ENCODE measurements around the gene HS3ST6. TPM values are rescaled to one million over a fixed set of nuclear protein-coding genes. Genes with fewer than 3 reads are reported as not detected.

HS3ST6 gene
- total RNA-seq, 1 donor from 2014 or later: not detected

DNA sequence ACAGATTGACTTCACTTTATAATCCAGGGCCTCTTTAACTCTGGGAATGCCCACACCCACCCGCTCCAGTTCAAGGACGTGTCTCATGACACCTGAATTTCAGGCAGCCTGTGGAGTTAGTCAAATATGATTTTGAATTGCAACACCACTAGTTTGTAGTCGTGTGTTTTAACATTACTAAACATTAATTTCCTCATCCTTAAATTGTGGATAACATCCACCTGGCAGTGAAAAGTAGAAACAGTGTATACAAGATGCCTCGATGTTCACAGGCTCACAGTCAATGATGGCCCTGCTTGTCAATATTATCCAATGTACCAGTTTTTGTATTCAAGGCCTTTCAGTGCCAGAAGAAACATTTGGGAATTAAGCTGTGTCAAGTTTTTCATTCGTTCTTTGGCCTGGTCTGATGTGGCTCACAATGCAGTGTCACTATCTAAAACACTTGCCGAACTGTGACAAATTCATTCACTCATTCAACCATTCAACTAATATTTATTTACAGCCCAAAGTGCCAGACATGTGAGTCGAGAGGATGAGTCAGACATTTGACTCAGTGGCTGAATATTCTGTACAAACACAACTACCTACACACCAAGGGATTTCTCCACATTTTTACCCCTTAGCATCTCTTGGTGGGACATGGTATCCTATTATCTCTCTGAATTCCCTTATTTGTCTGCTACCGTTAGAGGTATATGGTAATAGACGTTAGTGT lies 47.7 kb downstream of the HS3ST6 start:
- DNase-seq (ENCODE audit: low read depth) (peak; percentile 95), FAIRE-seq (no peak)
- Histone ChIP-seq H3K4me3 (ENCODE audit: low read depth, low read length) (no peak overlapping the region), H3K27me3 (ENCODE audit: control insufficient read depth, insufficient read depth, low read length) (peaks cover 2% of the 10 kb centered on the region), H3K36me3 (ENCODE audit: control insufficient read depth, insufficient read depth, low read length) (no peaks in the 10 kb centered on the region)
- TF ChIP-seq, protein P1, sequence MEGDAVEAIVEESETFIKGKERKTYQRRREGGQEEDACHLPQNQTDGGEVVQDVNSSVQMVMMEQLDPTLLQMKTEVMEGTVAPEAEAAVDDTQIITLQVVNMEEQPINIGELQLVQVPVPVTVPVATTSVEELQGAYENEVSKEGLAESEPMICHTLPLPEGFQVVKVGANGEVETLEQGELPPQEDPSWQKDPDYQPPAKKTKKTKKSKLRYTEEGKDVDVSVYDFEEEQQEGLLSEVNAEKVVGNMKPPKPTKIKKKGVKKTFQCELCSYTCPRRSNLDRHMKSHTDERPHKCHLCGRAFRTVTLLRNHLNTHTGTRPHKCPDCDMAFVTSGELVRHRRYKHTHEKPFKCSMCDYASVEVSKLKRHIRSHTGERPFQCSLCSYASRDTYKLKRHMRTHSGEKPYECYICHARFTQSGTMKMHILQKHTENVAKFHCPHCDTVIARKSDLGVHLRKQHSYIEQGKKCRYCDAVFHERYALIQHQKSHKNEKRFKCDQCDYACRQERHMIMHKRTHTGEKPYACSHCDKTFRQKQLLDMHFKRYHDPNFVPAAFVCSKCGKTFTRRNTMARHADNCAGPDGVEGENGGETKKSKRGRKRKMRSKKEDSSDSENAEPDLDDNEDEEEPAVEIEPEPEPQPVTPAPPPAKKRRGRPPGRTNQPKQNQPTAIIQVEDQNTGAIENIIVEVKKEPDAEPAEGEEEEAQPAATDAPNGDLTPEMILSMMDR (IDR thresholded peaks at IDR 0.05; ENCODE audit: insufficient read depth, low read length, severe bottlenecking): no peak

DNA sequence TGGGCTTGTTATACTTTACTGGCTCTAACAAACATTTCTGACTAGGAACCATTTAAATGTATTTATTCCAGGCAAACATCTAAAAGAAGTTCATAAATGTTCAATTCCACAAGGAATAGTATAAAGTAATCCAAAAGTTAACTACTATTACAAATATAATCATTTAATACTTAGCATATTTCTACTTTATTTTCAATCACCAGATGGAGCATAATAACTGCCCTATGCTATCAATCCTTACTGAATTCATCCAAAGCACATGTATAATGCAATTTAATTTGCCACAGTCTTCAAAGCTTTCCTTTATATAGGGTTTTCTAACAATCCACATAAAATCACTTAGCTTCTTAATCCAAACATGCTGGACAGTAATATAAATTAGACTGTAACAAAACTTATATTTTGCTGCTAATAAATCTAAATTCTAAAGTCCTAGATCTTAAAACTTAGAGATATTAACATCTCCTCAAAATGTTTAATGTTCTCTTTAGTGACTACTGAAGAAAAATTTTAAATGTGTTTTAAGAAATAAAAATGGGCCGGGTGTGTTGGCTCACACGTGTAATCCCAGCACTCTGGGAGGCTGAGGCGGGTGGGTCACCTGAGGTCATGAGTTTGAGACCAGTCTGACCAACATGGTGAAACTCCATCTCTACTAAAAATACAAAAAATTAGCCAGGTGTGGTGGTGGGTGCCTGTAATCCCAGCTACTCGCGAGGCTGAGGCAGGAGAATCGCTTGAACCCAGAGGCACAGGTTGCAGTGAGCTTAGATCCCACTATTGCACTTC lies 52.1 kb downstream of the HS3ST6 start:
- TF ChIP-seq, protein P1 (IDR thresholded peaks at IDR 0.05; ENCODE audit: insufficient read depth, low read length, severe bottlenecking): no peak
- H3K4me3 ChIP-seq (ENCODE audit: low read depth, low read length): no peak overlapping the region
- no peaks in the 10 kb centered on the region for H3K27me3 ChIP-seq (ENCODE audit: control insufficient read depth, insufficient read depth, low read length)
- FAIRE-seq: no peak
- no peak for DNase-seq (ENCODE audit: low read depth)
- H3K36me3 ChIP-seq (ENCODE audit: control insufficient read depth, insufficient read depth, low read length): no peaks in the 10 kb centered on the region

DNA sequence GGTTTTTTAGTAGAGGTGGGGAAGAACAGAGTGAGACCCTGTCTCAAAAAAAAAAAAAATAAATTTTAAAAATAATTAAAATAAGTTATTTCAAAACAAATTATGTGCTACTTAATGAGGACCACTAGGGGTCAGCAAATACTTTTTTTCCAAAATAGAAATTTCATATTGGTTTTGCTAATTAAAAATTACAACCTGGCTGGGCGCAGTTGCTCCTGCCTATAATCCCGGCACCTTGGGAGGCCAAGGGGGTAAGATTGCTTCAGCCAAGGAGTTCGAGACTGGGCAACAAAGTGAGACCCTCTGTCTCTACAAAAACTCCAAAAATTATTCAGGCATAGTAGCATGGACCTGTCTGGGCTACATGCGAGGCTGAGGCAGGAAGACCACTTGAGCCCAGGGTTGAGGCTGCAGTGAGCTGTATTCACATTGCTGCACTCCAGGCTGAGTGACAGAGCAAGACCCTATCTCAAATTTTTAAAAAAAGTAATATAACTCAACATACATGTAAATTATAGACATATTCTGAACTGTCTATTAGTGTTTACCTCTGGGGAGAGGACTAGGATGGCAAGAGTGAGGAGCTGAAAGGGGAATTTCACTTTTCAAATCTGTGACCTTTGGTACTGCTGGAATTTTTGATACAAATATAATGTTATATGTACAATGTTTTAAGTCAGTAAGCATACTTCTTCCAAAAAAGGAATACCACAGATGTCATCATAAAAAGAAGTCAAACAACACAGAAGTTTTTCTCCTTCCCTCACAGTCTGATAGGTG lies 54.3 kb downstream of the HS3ST6 start:
- peak; percentile 36 for DNase-seq (ENCODE audit: low read depth)
- Histone ChIP-seq H3K4me3 (ENCODE audit: low read depth, low read length) (no peak overlapping the region), H3K27me3 (ENCODE audit: control insufficient read depth, insufficient read depth, low read length) (peaks cover 7% of the 10 kb centered on the region), H3K36me3 (ENCODE audit: control insufficient read depth, insufficient read depth, low read length) (no peaks in the 10 kb centered on the region)
- TF ChIP-seq, protein P1 (IDR thresholded peaks at IDR 0.05; ENCODE audit: insufficient read depth, low read length, severe bottlenecking): peak; percentile 22
- no peak for FAIRE-seq

DNA sequence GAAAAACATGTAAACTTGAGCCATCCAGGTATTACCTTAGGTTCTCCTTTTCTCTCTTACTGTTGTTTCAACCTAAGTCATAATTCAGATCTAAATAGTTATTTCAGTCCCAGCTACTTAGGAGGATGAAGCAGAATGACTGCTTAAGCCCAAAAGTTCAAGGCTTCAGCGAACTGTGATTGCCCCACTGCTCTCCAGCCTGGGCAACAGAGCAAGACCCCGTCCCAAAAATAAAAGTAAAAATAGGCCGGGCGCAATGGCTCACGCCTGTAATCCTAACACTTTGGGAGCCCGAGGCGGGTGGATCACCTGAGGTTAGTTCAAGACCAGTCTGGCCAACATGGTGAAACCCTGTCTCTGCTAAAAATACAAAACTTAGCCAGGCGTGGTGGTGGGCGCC lies 55.8 kb downstream of the HS3ST6 start:
- TF ChIP-seq, protein P1 (IDR thresholded peaks at IDR 0.05; ENCODE audit: insufficient read depth, low read length, severe bottlenecking): no peak
- peaks cover 14% of the 10 kb centered on the region for H3K27me3 ChIP-seq (ENCODE audit: control insufficient read depth, insufficient read depth, low read length)
- H3K4me3 ChIP-seq (ENCODE audit: low read depth, low read length): no peak overlapping the region
- H3K36me3 ChIP-seq (ENCODE audit: control insufficient read depth, insufficient read depth, low read length): no peaks in the 10 kb centered on the region
- no peak for DNase-seq (ENCODE audit: low read depth)
- no peak for FAIRE-seq

DNA sequence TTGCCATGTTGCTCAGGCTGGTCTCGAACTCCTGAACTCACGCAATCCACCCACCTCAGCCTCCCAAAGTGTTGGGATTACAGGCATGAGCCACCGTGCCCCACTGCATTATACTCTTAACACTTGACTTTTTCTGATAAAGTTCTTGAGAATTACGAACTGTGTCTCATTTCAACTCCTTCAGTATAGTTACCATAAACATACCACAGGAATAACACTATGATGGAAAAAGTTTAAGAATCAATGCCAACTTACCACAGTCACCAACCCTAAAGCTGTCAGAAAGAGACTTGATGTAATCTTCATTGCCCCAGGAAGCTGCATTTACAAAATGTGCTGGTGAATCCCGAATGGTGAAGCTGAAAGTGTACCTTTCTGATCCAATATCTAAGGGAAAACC lies 56.5 kb downstream of the HS3ST6 start:
- H3K4me3 ChIP-seq (ENCODE audit: low read depth, low read length): no peak overlapping the region
- no peaks in the 10 kb centered on the region for H3K36me3 ChIP-seq (ENCODE audit: control insufficient read depth, insufficient read depth, low read length)
- DNase-seq (ENCODE audit: low read depth) (no peak), FAIRE-seq (no peak)
- TF ChIP-seq, protein P1 (IDR thresholded peaks at IDR 0.05; ENCODE audit: insufficient read depth, low read length, severe bottlenecking): no peak
- peaks cover 17% of the 10 kb centered on the region for H3K27me3 ChIP-seq (ENCODE audit: control insufficient read depth, insufficient read depth, low read length)

Other genes starting within 250 kb of the HS3ST6 start
- gene JPT2, start 240.1 kb downstream of the HS3ST6 start, total RNA-seq: 55.0 and 59.2 TPM in 2 replicates
- 24.5 and 28.7 TPM in 2 replicates for gene MAPK8IP3, start 212.2 kb downstream of the HS3ST6 start, total RNA-seq
- 48.5 and 56.9 TPM in 2 replicates for gene NME3, start 146.9 kb downstream of the HS3ST6 start, total RNA-seq
- 5.8 and 6.1 TPM in 2 replicates for gene EME2, start 145.6 kb downstream of the HS3ST6 start, total RNA-seq
- gene MRPS34, start 145.3 kb downstream of the HS3ST6 start, total RNA-seq: 71.3 and 74.8 TPM in 2 replicates
- 35.5 and 48.2 TPM in 2 replicates for gene SPSB3, start 135.8 kb downstream of the HS3ST6 start, total RNA-seq
- gene NUBP2, start 135.5 kb downstream of the HS3ST6 start, total RNA-seq: 60.2 and 82.9 TPM in 2 replicates
- under 0.01 TPM in 1 of 2 replicates, not detected in the other for gene IGFALS, start 124.7 kb downstream of the HS3ST6 start, total RNA-seq
- 60.0 and 91.8 TPM in 2 replicates for gene HAGH, start 91.6 kb downstream of the HS3ST6 start, total RNA-seq
- gene FAHD1, start 91.2 kb downstream of the HS3ST6 start, total RNA-seq: 61.6 and 61.9 TPM in 2 replicates
- 0.26 TPM in 1 of 2 replicates, not detected in the other for gene MEIOB, start 46.3 kb downstream of the HS3ST6 start, total RNA-seq
- 2.9 and 6.0 TPM in 2 replicates for gene MSRB1, start 24.8 kb upstream of the HS3ST6 start, total RNA-seq
- gene RPL3L, start 36.3 kb upstream of the HS3ST6 start, total RNA-seq: under 0.01 and 0.13 TPM in 2 replicates
- 115 and 219 TPM in 2 replicates for gene NDUFB10, start 41.1 kb upstream of the HS3ST6 start, total RNA-seq
- gene RPS2, start 46.4 kb upstream of the HS3ST6 start, total RNA-seq: 5,082 and 6,563 TPM in 2 replicates
- not detected in 2 replicates for gene RNF151, start 48.4 kb upstream of the HS3ST6 start, total RNA-seq
- 38.5 and 44.5 TPM in 2 replicates for gene TBL3, start 53.6 kb upstream of the HS3ST6 start, total RNA-seq
- gene NOXO1, start 63.1 kb upstream of the HS3ST6 start, total RNA-seq: 1.6 and 2.0 TPM in 2 replicates
- gene GFER, start 65.8 kb upstream of the HS3ST6 start, total RNA-seq: 16.1 and 18.4 TPM in 2 replicates
- gene SYNGR3, start 71.6 kb upstream of the HS3ST6 start, total RNA-seq: 2.9 and 5.2 TPM in 2 replicates
- gene ZNF598, start 91.4 kb upstream of the HS3ST6 start, total RNA-seq: 26.3 and 31.9 TPM in 2 replicates
- 0.13 TPM in 1 of 2 replicates, not detected in the other for gene NPW, start 101.4 kb upstream of the HS3ST6 start, total RNA-seq
- gene NHERF2, start 108.5 kb upstream of the HS3ST6 start, total RNA-seq: 15.8 and 20.1 TPM in 2 replicates
- gene NTHL1, start 129.4 kb upstream of the HS3ST6 start, total RNA-seq: 18.6 and 44.0 TPM in 2 replicates
- gene TSC2, start 129.6 kb upstream of the HS3ST6 start, total RNA-seq: 25.0 and 34.7 TPM in 2 replicates
- gene PKD1, start 217.5 kb upstream of the HS3ST6 start, total RNA-seq: 56.1 and 114 TPM in 2 replicates
- gene RAB26, start 230.2 kb upstream of the HS3ST6 start, total RNA-seq: 0.26 and 0.90 TPM in 2 replicates
- gene TRAF7, start 237.4 kb upstream of the HS3ST6 start, total RNA-seq: 47.4 and 50.2 TPM in 2 replicates